ENCODE data around the gene MTSS2. TPM values are rescaled to one million over a fixed set of nuclear protein-coding genes. Genes with fewer than 3 reads are reported as not detected.

The MTSS2 gene
- polyA plus RNA-seq, 1 of the 3 experiments (the other 2 are of a cell fraction), result 54.1 TPM

- H3K9me2 ChIP-seq, result no peaks in the 10 kb centered on the region
- no peaks in the 10 kb centered on the region for H4K20me1 ChIP-seq (ENCODE audit: insufficient read depth)
- TF ChIP-seq NRF1 (IDR thresholded peaks at IDR 0.05; ENCODE audit: low read depth, low read length), result no peak
- no peak for TF ChIP-seq TAF1 (IDR thresholded peaks at IDR 0.05; ENCODE audit: borderline replicate concordance, low read depth, low read length)
- no peak for TF ChIP-seq CTCF (IDR thresholded peaks at IDR 0.05)
- no peak for TF ChIP-seq SMC3 (IDR thresholded peaks at IDR 0.05; ENCODE audit: low read depth, low read length)
- no peak for TF ChIP-seq MXI1 (IDR thresholded peaks at IDR 0.05; ENCODE audit: low read depth, low read length)
- TF ChIP-seq YY1 (IDR thresholded peaks at IDR 0.05; ENCODE audit: low read depth), result no peak
- no peak for TF ChIP-seq RAD21 (IDR thresholded peaks at IDR 0.05; ENCODE audit: low read length)
- TF ChIP-seq REST (IDR thresholded peaks at IDR 0.05; ENCODE audit: low read depth, low read length), result no peak
- TF ChIP-seq USF1 (IDR thresholded peaks at IDR 0.05; ENCODE audit: borderline replicate concordance, low read depth), result no peak
- no peak for TF ChIP-seq SIN3A (IDR thresholded peaks at IDR 0.05; ENCODE audit: borderline replicate concordance, low read depth, low read length)
- TF ChIP-seq RXRA (IDR thresholded peaks at IDR 0.05; ENCODE audit: borderline replicate concordance, low read depth), result no peak
- DNase-seq, result no peak
- no peaks in the 10 kb centered on the region for H3F3A ChIP-seq (replicated peaks; ENCODE audit: insufficient read depth)
- no peak overlapping the region for H3K4me3 ChIP-seq (ENCODE audit: low read depth in 2 of 2, low read length in 1 of 2)
- no peak overlapping the region for H2AFZ ChIP-seq (ENCODE audit: low read depth)
- peaks cover under 1 to 6% of the 10 kb centered on the region in 2 experiments for H3K36me3 ChIP-seq (replicated peaks in 1 of 2; ENCODE audit: control insufficient read depth in 1 of 2, insufficient read depth in 2 of 2, low read length in 1 of 2)
- 90% methylated on average over 21 of the region's 22 CpGs for WGBS (ENCODE audit: low lambda C conversion rate)
- no peaks in the 10 kb centered on the region for H3K27me3 ChIP-seq (ENCODE audit: insufficient read depth)
- H3K4me2 ChIP-seq, result no peak overlapping the region
- H3K4me1 ChIP-seq (ENCODE audit: control insufficient read depth in 1 of 2, insufficient read depth in 2 of 2, low read depth in 1 of 2, low read length in 1 of 2), result peaks cover 0 to 34% of the 10 kb centered on the region in 2 experiments; a peak in 1 of 4 replicates
- peak overlapping the region in 1 of 2 experiments; percentile 73; a peak in 1 of 4 replicates for H3K27ac ChIP-seq (ENCODE audit: low read depth in 2 of 2, low read length in 1 of 2)
- H3K79me2 ChIP-seq (ENCODE audit: insufficient read depth), result no peaks in the 10 kb centered on the region
- POLR2A ChIA-PET, result no interaction called here
- no peaks in the 10 kb centered on the region for H3K9me3 ChIP-seq
- no peak overlapping the region for H3K9ac ChIP-seq
- CTCF ChIA-PET, result interaction anchor here (0.8 to 3.4 kb wide), 4 partner anchors 10 to 46 kb away, joined by 3 to 18 read pairs (median 13); no protein-coding TSS in a partner anchor
These were observed 39.4 kb upstream of the MTSS2 start for GRCh38 chr16:70725024-70725911.
